Measurements from ENCODE around the gene SPOCK2.

The SPOCK2 gene

DNA sequence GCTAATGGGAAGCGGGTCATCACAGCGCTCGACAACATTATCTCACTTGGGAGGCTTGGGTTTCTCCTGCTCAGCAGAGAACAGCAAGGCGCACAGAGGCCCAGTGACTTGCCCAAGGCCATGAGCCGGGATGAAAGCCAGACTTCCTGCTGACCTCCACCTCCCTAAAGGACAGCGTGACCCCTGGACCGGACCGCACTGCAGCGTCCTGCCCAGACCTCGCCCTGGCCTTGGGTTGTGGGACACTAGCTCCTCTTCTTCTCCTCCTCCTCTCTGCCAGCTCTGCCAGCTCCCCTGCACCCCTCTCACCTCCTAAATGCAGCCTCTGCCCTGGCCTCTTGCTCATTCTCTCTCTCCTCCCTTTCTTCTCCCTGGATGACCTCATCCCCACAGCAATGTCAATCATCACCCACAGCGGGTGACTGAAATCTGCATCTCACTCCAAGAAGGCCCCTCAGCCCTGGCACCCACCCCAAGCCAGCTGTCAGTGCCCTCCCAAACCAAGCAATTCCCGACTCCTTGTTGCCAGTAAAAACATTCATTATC, 19.4 kb downstream of the SPOCK2 start (continued):
- TF ChIP-seq ZSCAN18 (tag by site-specific recombination; IDR thresholded peaks at IDR 0.05): no peak
- no peak for TF ChIP-seq ZNF16 (tag by site-specific recombination; IDR thresholded peaks at IDR 0.05; ENCODE audit: low read depth)
- no peak for TF ChIP-seq KLF8 (tag by site-specific recombination; IDR thresholded peaks at IDR 0.05)
- no peak for TF ChIP-seq ZFP3 (tag by site-specific recombination; IDR thresholded peaks at IDR 0.05; ENCODE audit: low read depth)
- no peak for TF ChIP-seq ZXDB (tag by site-specific recombination; IDR thresholded peaks at IDR 0.05)
- TF ChIP-seq ZNF121 (tag by site-specific recombination; IDR thresholded peaks at IDR 0.05): no peak
- TF ChIP-seq REPIN1 (tag by site-specific recombination; IDR thresholded peaks at IDR 0.05; ENCODE audit: low read depth): no peak
- no peak for TF ChIP-seq ZNF529 (tag by site-specific recombination; IDR thresholded peaks at IDR 0.05; ENCODE audit: insufficient replicate concordance)
- no peak for TF ChIP-seq REST (tag by site-specific recombination; IDR thresholded peaks at IDR 0.05)
- no peak for TF ChIP-seq ZNF521 (tag by site-specific recombination; IDR thresholded peaks at IDR 0.05)
- peak; percentile 79 for TF ChIP-seq ZIC2 (tag by site-specific recombination; IDR thresholded peaks at IDR 0.05)
- no peak for TF ChIP-seq ZNF324 (tag by site-specific recombination; IDR thresholded peaks at IDR 0.05)

DNA sequence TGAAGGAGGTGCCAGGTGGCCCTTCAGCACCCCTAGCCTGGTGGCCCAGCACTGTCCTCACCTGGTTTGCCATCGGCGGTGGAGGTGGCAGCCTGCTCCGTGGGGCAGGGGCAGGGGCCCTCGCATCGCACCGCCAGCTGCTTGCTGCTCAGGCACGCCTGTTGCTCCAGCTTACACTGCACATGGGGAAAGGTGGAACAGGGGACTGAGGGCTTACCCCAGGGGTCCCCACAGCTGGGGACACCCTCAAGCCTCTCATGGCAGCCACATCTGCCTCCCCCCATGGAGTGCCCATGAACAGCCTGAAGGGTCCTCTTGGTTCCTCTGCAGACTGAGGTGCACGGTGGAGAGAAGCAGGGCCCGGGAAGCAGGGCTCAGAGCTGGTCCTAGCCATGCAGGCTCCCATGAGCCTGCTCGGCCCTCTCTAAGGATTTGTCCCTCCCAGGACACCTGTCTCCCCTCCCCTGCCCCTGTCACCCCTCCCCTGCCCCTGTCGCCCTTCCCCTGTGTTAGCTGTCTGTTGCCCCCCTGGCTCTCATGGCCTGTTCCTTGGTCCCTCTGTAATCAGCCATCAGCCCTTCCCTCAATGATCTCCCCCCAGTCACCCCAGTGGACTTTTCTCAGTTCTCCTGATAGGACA, 20.1 kb downstream of the SPOCK2 start:
- ChIA-PET POLR2A (no interaction called here), CTCF (interaction anchor here (0.5 to 2.8 kb wide), 6 partner anchors 8 to 232 kb away, joined by 3 to 16 read pairs (median 4); no protein-coding TSS in a partner anchor)
- Histone ChIP-seq H3K9me3 (ENCODE audit: control insufficient read depth, insufficient read depth, low read depth, low read length) (no peaks in the 10 kb centered on the region), H3K4me3 (ENCODE audit: low read depth, low read length) (no peak overlapping the region), H3K27ac (ENCODE audit: extremely low read depth, low read depth, low read length) (no peak overlapping the region), H3K4me1 (ENCODE audit: control insufficient read depth, insufficient read depth, low read length) (0 out of 2 replicates have a peak, but pooled peaks cover 4% of the 10 kb centered on the region), H3K36me3 (ENCODE audit: control insufficient read depth in 2 of 2, insufficient read depth in 1 of 2, low read length in 2 of 2) (no peaks in the 10 kb centered on the region)
- TF ChIP-seq ZNF311 (tag by site-specific recombination; IDR thresholded peaks at IDR 0.05; ENCODE audit: borderline replicate concordance) (no peak), SCRT2 (tag by site-specific recombination; IDR thresholded peaks at IDR 0.05) (peak; percentile 93), ZXDB (tag by site-specific recombination; IDR thresholded peaks at IDR 0.05) (no peak)

DNA sequence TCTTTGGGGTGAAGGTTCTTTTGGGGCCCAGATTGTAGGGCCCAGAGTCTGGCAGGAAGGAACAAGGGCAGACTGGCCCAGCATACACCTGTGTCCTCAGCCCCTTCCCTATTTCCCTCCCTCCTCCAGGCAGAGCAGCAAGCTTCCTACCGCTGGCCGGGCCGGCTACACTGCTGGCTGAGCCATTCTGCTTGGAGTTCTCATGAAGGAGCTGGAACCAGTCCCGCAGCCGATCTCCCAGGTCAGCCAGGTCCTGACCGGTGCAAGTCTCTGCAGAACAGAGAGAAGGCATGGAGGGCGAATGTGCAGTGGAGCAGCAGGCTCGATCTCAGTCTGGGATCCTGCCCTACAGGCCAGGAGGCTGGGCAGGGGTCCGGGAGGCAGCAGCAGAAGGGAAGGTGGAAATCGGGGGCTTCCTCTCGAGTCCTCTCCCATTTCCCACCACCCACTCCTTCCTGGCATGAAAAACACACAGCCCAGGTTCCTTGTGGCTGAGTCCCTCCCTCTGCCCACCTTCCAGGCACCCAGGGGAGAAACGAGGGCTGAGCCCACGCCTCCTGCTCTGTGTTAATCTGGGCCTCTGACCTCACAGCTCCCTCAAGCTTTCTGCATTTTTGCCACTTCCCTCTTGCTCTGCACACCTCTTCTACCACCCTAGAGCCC, 20.8 kb downstream of the SPOCK2 start:
- Histone ChIP-seq H3K4me1 (ENCODE audit: control insufficient read depth, insufficient read depth, low read length) (0 out of 2 replicates have a peak, but pooled peaks cover 4% of the 10 kb centered on the region), H3K27ac (ENCODE audit: extremely low read depth, low read depth, low read length) (no peak overlapping the region), H3K4me3 (ENCODE audit: low read depth, low read length) (no peak overlapping the region), H3K36me3 (ENCODE audit: control insufficient read depth in 2 of 2, insufficient read depth in 1 of 2, low read length in 2 of 2) (no peaks in the 10 kb centered on the region), H3K9me3 (ENCODE audit: control insufficient read depth, insufficient read depth, low read depth, low read length) (no peaks in the 10 kb centered on the region)
- POLR2A ChIA-PET: no interaction called here
- TF ChIP-seq ZNF513 (tag by site-specific recombination; IDR thresholded peaks at IDR 0.05): no peak
- no peak for TF ChIP-seq ZNF280C (tag by site-specific recombination; IDR thresholded peaks at IDR 0.05)
- no peak for TF ChIP-seq ZNF785 (tag by site-specific recombination; IDR thresholded peaks at IDR 0.05)
- TF ChIP-seq ZFHX2 (tag by site-specific recombination; conservative IDR thresholded peaks at IDR 0.05): peak; percentile 88
- TF ChIP-seq ZNF747 (tag by site-specific recombination; IDR thresholded peaks at IDR 0.05): no peak
- peak; percentile 79 for TF ChIP-seq EGR2 (tag by site-specific recombination; IDR thresholded peaks at IDR 0.05; ENCODE audit: low read depth)
- no peak for TF ChIP-seq INSM2 (tag by site-specific recombination; IDR thresholded peaks at IDR 0.05)
- CTCF ChIA-PET: interaction anchor here (0.6 to 2.3 kb wide), 4 partner anchors 8 to 232 kb away, joined by 3 to 9 read pairs (median 4); no protein-coding TSS in a partner anchor
